H1 (cell line): Measurements from ENCODE around the gene MOG. TPM values are rescaled to one million over a fixed set of nuclear protein-coding genes. Genes with fewer than 3 reads are reported as not detected.

Experiments used
- CTCF ChIA-PET: fragments of 300-600 bp; sonication (Branson Sonifier 250); formaldehyde crosslinking; loops from one replicate; lab custom pipeline; 2021; ENCODE audit not compliant: partially characterized antibody; lab: Charles Lee
- POLR2A ChIA-PET: fragments of 300-600 bp; sonication (Branson Sonifier 250); formaldehyde crosslinking; loops from one replicate; lab custom pipeline; 2021; ENCODE audit warnings: inconsistent platforms; ENCODE audit not compliant: partially characterized antibody; lab: Charles Lee
- DNase-seq, 2 experiments: peaks; one replicate each; pipeline versions ENCODE4 v3.0.0 to v3.0.0-alpha.2; 2010 to 2022; ENCODE audit warnings: low spot score in 2 of 2, low read depth in 1 of 2, mixed read lengths in 1 of 2
- FAIRE-seq: peaks from 2 replicates; lab custom pipeline; 2011; peaks lifted over from hg19 to GRCh38; lab: Jason Lieb, UNC
- H2AFZ ChIP-seq: 2 replicates; pipeline ENCODE4 v1.8.1; 2012; ENCODE audit warnings: low read length, inconsistent platforms
- H2AK5ac ChIP-seq: 2 replicates; pipeline ENCODE4 v1.6.1; 2013; ENCODE audit warnings: low read depth, low read length
- H2BK120ac ChIP-seq: replicated peaks from 2 replicates; pipeline ENCODE3; 2013; ENCODE audit warnings: low read depth, low read length, inconsistent platforms
- H2BK12ac ChIP-seq: 2 replicates; pipeline ENCODE4 v1.6.1; 2013; ENCODE audit warnings: low read depth, low read length
- H2BK15ac ChIP-seq: 2 replicates; pipeline ENCODE4 v1.6.1; 2013; ENCODE audit warnings: low read length
- H2BK20ac ChIP-seq: 2 replicates; pipeline ENCODE4 v1.6.1; 2013; ENCODE audit warnings: low read length
- H2BK5ac ChIP-seq: 2 replicates; pipeline ENCODE4 v1.6.1; 2013; ENCODE audit warnings: low read depth, low read length
- H3K14ac ChIP-seq: 2 replicates; pipeline ENCODE4 v1.6.1; 2013; ENCODE audit warnings: inconsistent platforms; ENCODE audit not compliant: insufficient read length
- H3K18ac ChIP-seq: 2 replicates; pipeline ENCODE4 v1.6.1; 2013; ENCODE audit warnings: low read length; ENCODE audit errors: extremely low read depth
- H3K23ac ChIP-seq: 2 replicates; pipeline ENCODE4 v1.6.1; 2013; ENCODE audit warnings: inconsistent platforms; ENCODE audit not compliant: insufficient read length
- H3K23me2 ChIP-seq: 2 replicates; pipeline ENCODE4 v1.6.1; 2013; ENCODE audit warnings: low read depth, low read length
- H3K27ac ChIP-seq: 2 replicates; pipeline ENCODE4 v1.6.1; 2011; ENCODE audit warnings: low read depth, low read length, inconsistent platforms
- H3K27me3 ChIP-seq, 4 experiments: replicated peaks in 1 of 4; 1 replicate in 1 of 4; 2 replicates in 3 of 4; pipeline versions ENCODE4 v1.6.1 to v1.8.1; 2011 to 2013; ENCODE audit warnings: low read length in 3 of 4, mild to moderate bottlenecking in 3 of 4, inconsistent platforms in 2 of 4, mixed read lengths in 2 of 4, moderate library complexity in 1 of 4; ENCODE audit not compliant: control insufficient read depth in 3 of 4, insufficient read depth in 3 of 4; ENCODE audit errors: extremely low read depth in 1 of 4
- H3K36me3 ChIP-seq, 4 experiments: 2 replicates each; pipeline versions ENCODE4 v1.6.1 to v1.8.1; 2011 to 2013; ENCODE audit warnings: mild to moderate bottlenecking in 4 of 4, low read length in 3 of 4, moderate library complexity in 2 of 4, control low read depth in 1 of 4, inconsistent platforms in 1 of 4; ENCODE audit not compliant: insufficient read depth in 4 of 4, control insufficient read depth in 2 of 4
- H3K4ac ChIP-seq: replicated peaks from 2 replicates; pipeline ENCODE3; 2013; ENCODE audit warnings: low read length, low read depth, mixed read lengths, inconsistent platforms; ENCODE audit not compliant: insufficient read length
- H3K4me1 ChIP-seq, 4 experiments: replicated peaks in 1 of 4; 1 replicate in 1 of 4; 2 replicates in 3 of 4; pipeline versions ENCODE4 v1.6.1 to v1.8.1; 2011 to 2013; ENCODE audit warnings: low read length in 3 of 4, inconsistent platforms in 2 of 4, mixed read lengths in 1 of 4; ENCODE audit not compliant: insufficient read depth in 4 of 4, control insufficient read depth in 3 of 4
- H3K4me2 ChIP-seq, 2 experiments: 2 replicates each; pipeline versions ENCODE4 v1.6.1 to v1.8.1; 2011 to 2013; ENCODE audit warnings: low read depth in 2 of 2, low read length in 2 of 2, control low read depth in 1 of 2, inconsistent platforms in 1 of 2, mild to moderate bottlenecking in 1 of 2; ENCODE audit not compliant: insufficient read depth in 1 of 2
- H3K4me3 ChIP-seq, 4 experiments: fragments of 200-600, 300-600 bp in 1 of 4; sonication (generic), shearing (Covaris generic), sonication (Bioruptor Twin) in 1 of 4; 2 replicates each; pipeline versions ENCODE4 v1.5.1 to v1.8.1; 2011 to 2016; ENCODE audit warnings: low read length in 4 of 4, low read depth in 3 of 4, control low read depth in 2 of 4, inconsistent platforms in 2 of 4, mild to moderate bottlenecking in 2 of 4, mixed read lengths in 1 of 4, moderate library complexity in 1 of 4; ENCODE audit not compliant: insufficient read depth in 2 of 4; ENCODE audit errors: extremely low read depth in 1 of 4
- H3K56ac ChIP-seq: replicated peaks from 2 replicates; pipeline ENCODE3; 2013; ENCODE audit warnings: low read depth, mild to moderate bottlenecking, mixed read lengths, low read length, inconsistent platforms; ENCODE audit not compliant: insufficient read length
- H3K79me1 ChIP-seq: 2 replicates; pipeline ENCODE4 v1.6.1; 2013; ENCODE audit warnings: low read depth, low read length, control low read depth
- H3K79me2 ChIP-seq, 2 experiments: 2 replicates each; pipeline versions ENCODE4 v1.6.1 to v1.8.1; 2012 to 2013; ENCODE audit warnings: low read length in 2 of 2, mild to moderate bottlenecking in 2 of 2, inconsistent platforms in 1 of 2; ENCODE audit not compliant: insufficient read depth in 2 of 2, control insufficient read depth in 1 of 2
- H3K9ac ChIP-seq, 4 experiments: replicated peaks in 1 of 4; 1 replicate in 1 of 4; 2 replicates in 3 of 4; pipeline versions ENCODE4 v1.6.1 to v1.8.1; 2011 to 2013; ENCODE audit warnings: low read depth in 3 of 4, low read length in 3 of 4, control low read depth in 2 of 4, mild to moderate bottlenecking in 2 of 4, moderate library complexity in 2 of 4, inconsistent platforms in 1 of 4; ENCODE audit errors: extremely low read depth in 1 of 4
- H3K9me3 ChIP-seq, 2 experiments: 2 replicates each; pipeline versions ENCODE4 v1.6.1 to v1.8.1; 2012 to 2013; ENCODE audit warnings: mild to moderate bottlenecking in 2 of 2, moderate library complexity in 2 of 2, control low read depth in 1 of 2, inconsistent platforms in 1 of 2, low read depth in 1 of 2, low read length in 1 of 2, mixed read lengths in 1 of 2; ENCODE audit not compliant: insufficient read depth in 2 of 2
- H4K20me1 ChIP-seq, 2 experiments: replicated peaks in 1 of 2; 2 replicates each; pipeline versions ENCODE3 to v1.8.1; 2011 to 2013; ENCODE audit warnings: inconsistent platforms in 2 of 2, low read length in 2 of 2, mild to moderate bottlenecking in 1 of 2; ENCODE audit not compliant: insufficient read depth in 2 of 2, control insufficient read depth in 1 of 2
- H4K5ac ChIP-seq: 2 replicates; pipeline ENCODE4 v1.6.1; 2013; ENCODE audit warnings: low read length, low read depth, mixed read lengths, inconsistent platforms; ENCODE audit not compliant: insufficient read length
- H4K8ac ChIP-seq: 2 replicates; pipeline ENCODE4 v1.8.0; 2013; ENCODE audit warnings: mild to moderate bottlenecking, moderate library complexity, low read length, inconsistent platforms; ENCODE audit not compliant: insufficient read depth; ENCODE audit errors: extremely low read depth
- H4K91ac ChIP-seq: replicated peaks from 2 replicates; pipeline ENCODE3; 2013; ENCODE audit warnings: low read length, mixed read lengths, inconsistent platforms; ENCODE audit not compliant: insufficient read length
- BCL11A ChIP-seq, 2 experiments: IDR thresholded peaks; one replicate each; pipeline ENCODE4 v1.6.1; 2011; ENCODE audit warnings: low read depth in 2 of 2, low read length in 2 of 2, mild to moderate bottlenecking in 2 of 2
- CREB1 ChIP-seq: IDR thresholded peaks from 2 replicates; pipeline ENCODE4 v1.6.1; 2012; ENCODE audit warnings: inconsistent platforms
- CTCF ChIP-seq, 3 experiments: IDR thresholded peaks; 1 replicate in 2 of 3; 2 replicates in 1 of 3; pipeline versions ENCODE4 v1.5.1 to v1.6.1; 2011; ENCODE audit warnings: low read length in 3 of 3, mild to moderate bottlenecking in 3 of 3, inconsistent platforms in 2 of 3, low read depth in 1 of 3, moderate library complexity in 1 of 3; ENCODE audit not compliant: insufficient read depth in 1 of 3; ENCODE audit errors: control extremely low read depth in 1 of 3
- KDM1A ChIP-seq: fragments of 200-600, 300-600 bp; sonication (generic); IDR thresholded peaks from 2 replicates; pipeline ENCODE4 v1.7.1; 2016; ENCODE audit warnings: mild to moderate bottlenecking, low read length, borderline replicate concordance
- MAFK ChIP-seq: IDR thresholded peaks from 2 replicates; pipeline ENCODE4 v1.6.1; 2012; ENCODE audit warnings: low read depth, mild to moderate bottlenecking, improper control_type of control experiment, low read length
- MAX ChIP-seq: IDR thresholded peaks from 2 replicates; pipeline ENCODE4 v1.6.1; 2012; ENCODE audit warnings: inconsistent platforms
- NANOG ChIP-seq: IDR thresholded peaks from 2 replicates; pipeline ENCODE4 v1.6.1; 2011; ENCODE audit warnings: low read length, low read depth, mild to moderate bottlenecking, inconsistent platforms; ENCODE audit not compliant: insufficient read depth, poor library complexity, severe bottlenecking
- RFX5 ChIP-seq: IDR thresholded peaks from 2 replicates; pipeline ENCODE4 v1.6.1; 2011; ENCODE audit warnings: low read depth, low read length, improper control_type of control experiment, borderline replicate concordance
- TEAD4 ChIP-seq: IDR thresholded peaks from 2 replicates; pipeline ENCODE4 v1.6.1; 2012; ENCODE audit warnings: low read depth, low read length, inconsistent platforms, mixed read lengths
- WGBS, 2 experiments: shearing (Covaris generic) in 1 of 2; methylation state at CpG; one replicate each; pipeline versions ENCODE4 v1.1.6 to v1.1.7; 2013 to 2015; ENCODE audit warnings: low lambda C conversion rate in 2 of 2, mixed read lengths in 2 of 2, inconsistent platforms in 1 of 2, low coverage in 1 of 2, missing lambda C conversion rate in 1 of 2; ENCODE audit not compliant: insufficient replicate concordance in 2 of 2, insufficient coverage in 1 of 2, insufficient read length in 1 of 2; ENCODE audit errors: extremely low coverage in 1 of 2, missing lambda C conversion rate in 1 of 2; 5-methylcytosine and 5-hydroxymethylcytosine counted together
- polyA plus RNA-seq, 7 experiments: library from polyadenylated mRNA; depleted of rRNA in 3 of 7; stranded (reverse) in 5 of 7; unstranded in 2 of 7; fragments of >200 nt in 5 of 7; fragments of 200-250 nt in 2 of 7; gene quantifications; 1 replicate in 5 of 7; 2 replicates in 1 of 7; 4 replicates in 1 of 7; pipeline versions ENCODE4 v1.2.1 to v1.2.3, GENCODE V29; 2011 to 2013; ENCODE audit warnings: missing spikeins in 2 of 7, mixed read lengths in 2 of 7
- total RNA-seq: library from RNA; stranded (reverse); fragmentation: NEBNext Ultra II Directional; extraction: Animal tissue kit (Norgen Biotek cat#: 25700); gene quantifications from 2 replicates; pipeline ENCODE4 v1.2.1, GENCODE V29; 2021

The MOG gene
- total and polyA plus RNA-seq, 2 of the 8 experiments (the other 6 are each of a cell fraction or from before 2014, with no cell fraction given): 0.17 to 0.86 TPM

GRCh38 chr6:29702519-29703103 lies 45.7 kb downstream of the MOG start:
- 26% methylated on average over 17 of the region's 17 CpGs; no CpG with 5 or more reads in 1 of the 2 experiments for WGBS, 2 experiments
- Histone ChIP-seq H2BK12ac (0 out of 2 replicates have a peak overlapping the region, but pooled peaks have one; percentile 3), H2BK20ac (no peak overlapping the region), H3K4me1 (no peaks in the 10 kb centered on the region; a peak in 1 of 7 replicates), H3K4me2 (no peak overlapping the region), H2AFZ (0 out of 2 replicates have a peak overlapping the region, but pooled peaks have one; percentile 55), H3K27me3 (no peaks in the 10 kb centered on the region), H3K18ac (no peak overlapping the region), H2BK120ac (no peak overlapping the region), H3K23me2 (peaks cover 2% of the 10 kb centered on the region; the same call in 1 of the 2 replicates), H3K56ac (no peak overlapping the region), H2AK5ac (no peak overlapping the region), H2BK15ac (no peak overlapping the region), H3K36me3 (no peaks in the 10 kb centered on the region), H3K9me3 (no peaks in the 10 kb centered on the region), H3K79me1 (no peaks in the 10 kb centered on the region), H3K4me3 (no peak overlapping the region), H2BK5ac (no peak overlapping the region), H3K23ac (no peak overlapping the region), H4K8ac (no peak overlapping the region), H3K9ac (no peak overlapping the region), H3K4ac (no peak overlapping the region), H4K20me1 (no peaks in the 10 kb centered on the region), H3K27ac (no peak overlapping the region), H4K5ac (no peak overlapping the region), H4K91ac (no peak overlapping the region), H3K14ac (no peak overlapping the region), H3K79me2 (no peaks in the 10 kb centered on the region)
- peak; percentile 61 to 99 for DNase-seq
- ChIA-PET CTCF (interaction anchor here (0.5 to 14.7 kb wide), 27 partner anchors 8 to 1482 kb away, joined by 3 to 523 read pairs (median 5); partner anchors contain the start of gene MOG), POLR2A (interaction anchor here (0.6 kb wide), 1 partner anchor 306 kb away, joined by 3 read pairs; no protein-coding TSS in a partner anchor)
- peak; percentile 48 for FAIRE-seq
- 0 out of 2 replicates have a peak, but pooled peaks have one; percentile 19 for TF ChIP-seq CREB1
- peak; percentile 88 to 95 (median 91) for TF ChIP-seq CTCF (IDR thresholded peaks at IDR 0.05; ENCODE audit: control extremely low read depth in 1 of 3, insufficient read depth in 1 of 3, low read depth in 1 of 3, low read length in 3 of 3)
- TF ChIP-seq BCL11A (IDR thresholded peaks at IDR 0.05; ENCODE audit: low read depth in 2 of 2, low read length in 2 of 2): no peak
- no peak for TF ChIP-seq NANOG
- no peak for TF ChIP-seq MAX
- 0 out of 2 replicates have a peak, but pooled peaks have one; percentile 14 for TF ChIP-seq KDM1A
- TF ChIP-seq MAFK: no peak
- 0 out of 2 replicates have a peak, but pooled peaks have one; percentile 15 for TF ChIP-seq TEAD4
- peak; percentile 28; the same call in 1 of the 2 replicates for TF ChIP-seq RFX5
